ENCODE data around the gene IHH. TPM values are rescaled to one million over a fixed set of nuclear protein-coding genes. Genes with fewer than 3 reads are reported as not detected.
A peak's percentile ranks its signal among the peaks of the same experiment; 100 is the strongest.

The IHH gene
- total RNA-seq, 2 donors from 2014 or later = 3.2 to 9.6 TPM

GRCh38 chr2:219059375-219059724 lies 1.4 kb downstream of the IHH start:
- H3K4me3 ChIP-seq = peak overlapping the region; percentile 23 to 45
- intact Hi-C loops (cut with DNase I) = loop anchor here (2.0 to 5.0 kb wide), 2 partner anchors 58 to 95 kb away; no protein-coding TSS in a partner anchor
- peaks cover 3% of the 10 kb centered on the region for H3K27me3 ChIP-seq (replicated peaks; ENCODE audit: insufficient read depth)
- TF ChIP-seq POLR2AphosphoS5 (IDR thresholded peaks at IDR 0.05) (no peak), POLR2A (IDR thresholded peaks at IDR 0.05) (no peak), CTCF (IDR thresholded peaks at IDR 0.05) (no peak)
- 4% methylated on average over 17 of the region's 17 CpGs for WGBS
- H3K27ac ChIP-seq = peak overlapping the region in 1 of 2 donors; percentile 1
- no peak for DNase-seq (ENCODE audit: low spot score)
- H3K4me1 ChIP-seq (replicated peaks) = peaks cover 16% of the 10 kb centered on the region
- no peaks in the 10 kb centered on the region for H3K9me3 ChIP-seq
- H3K36me3 ChIP-seq = no peaks in the 10 kb centered on the region

- Histone ChIP-seq H3K4me3 (peak overlapping the region; percentile 23 to 45), H3K36me3 (no peaks in the 10 kb centered on the region), H3K9me3 (no peaks in the 10 kb centered on the region), H3K27me3 (replicated peaks; ENCODE audit: insufficient read depth) (peaks cover 3% of the 10 kb centered on the region), H3K27ac (peak overlapping the region in 1 of 2 donors; percentile 1), H3K4me1 (replicated peaks) (peaks cover 16% of the 10 kb centered on the region)
- intact Hi-C loops (cut with DNase I) = loop anchor here (2.0 to 5.0 kb wide), 2 partner anchors 59 to 96 kb away; no protein-coding TSS in a partner anchor
- TF ChIP-seq POLR2AphosphoS5 (IDR thresholded peaks at IDR 0.05) (no peak), CTCF (IDR thresholded peaks at IDR 0.05) (no peak), POLR2A (IDR thresholded peaks at IDR 0.05) (no peak)
- WGBS = 5% methylated on average over 37 of the region's 42 CpGs
- no peak for DNase-seq (ENCODE audit: low spot score)
Observed at GRCh38 chr2:219058541-219059374, 2.0 kb downstream of the IHH start.

GRCh38 chr2:219057709-219058540 lies 2.8 kb downstream of the IHH start:
- Histone ChIP-seq H3K4me3 (peak overlapping the region in 1 of 2 donors; percentile 45), H3K36me3 (no peaks in the 10 kb centered on the region), H3K4me1 (replicated peaks) (peaks cover 16% of the 10 kb centered on the region), H3K27ac (no peak overlapping the region), H3K9me3 (no peaks in the 10 kb centered on the region), H3K27me3 (replicated peaks; ENCODE audit: insufficient read depth) (peaks cover 3% of the 10 kb centered on the region)
- intact Hi-C loops (cut with DNase I) = loop anchor here (2.0 to 5.0 kb wide), 2 partner anchors 59 to 97 kb away; no protein-coding TSS in a partner anchor
- WGBS = 7% methylated on average over 29 of the region's 52 CpGs
- TF ChIP-seq POLR2A (IDR thresholded peaks at IDR 0.05) = no peak
- peak; percentile 41 for TF ChIP-seq POLR2AphosphoS5 (IDR thresholded peaks at IDR 0.05)
- peak; percentile 77 to 97 (median 89) for TF ChIP-seq CTCF (IDR thresholded peaks at IDR 0.05)
- peak; percentile 70 for DNase-seq (ENCODE audit: low spot score)

GRCh38 chr2:219056896-219057708 lies 3.6 kb downstream of the IHH start:
- TF ChIP-seq CTCF (IDR thresholded peaks at IDR 0.05) (no peak), POLR2AphosphoS5 (IDR thresholded peaks at IDR 0.05) (no peak), POLR2A (IDR thresholded peaks at IDR 0.05) (no peak)
- H3K4me3 ChIP-seq = peak overlapping the region in 1 of 2 donors; percentile 45
- no peaks in the 10 kb centered on the region for H3K9me3 ChIP-seq
- no peak overlapping the region for H3K27ac ChIP-seq
- no peak for DNase-seq (ENCODE audit: low spot score)
- H3K27me3 ChIP-seq (replicated peaks; ENCODE audit: insufficient read depth) = peaks cover 1% of the 10 kb centered on the region
- intact Hi-C loops (cut with DNase I) = loop anchor here (5.0 kb wide), 1 partner anchor 60 kb away; no protein-coding TSS in a partner anchor
- H3K36me3 ChIP-seq = no peaks in the 10 kb centered on the region
- 25% methylated on average over 33 of the region's 40 CpGs for WGBS
- peaks cover 16% of the 10 kb centered on the region for H3K4me1 ChIP-seq (replicated peaks)
